Smooth muscle cell (in vitro differentiated cells): ENCODE results near the gene RD3L. TPM values are rescaled to one million over a fixed set of nuclear protein-coding genes. Genes with fewer than 3 reads are reported as not detected.

ENCODE experiments used
- DNase-seq: peaks from one replicate; lab custom pipeline; 2025; ENCODE audit not compliant: unreplicated experiment; lab: John Stamatoyannopoulos, UW
- H2AFZ ChIP-seq: fragments of 200-600 bp; sonication (generic); 2 replicates; pipeline ENCODE4 v1.6.0; 2016; ENCODE audit warnings: antibody characterized with exemption, low read depth, mild to moderate bottlenecking
- H3F3A ChIP-seq: fragments of 200-600 bp; sonication (generic); 2 replicates; pipeline ENCODE4 v1.6.0; 2017; ENCODE audit warnings: antibody characterized with exemption, low read depth
- H3K27ac ChIP-seq: fragments of 200-600 bp; sonication (generic); 2 replicates; pipeline ENCODE4 v1.5.1; 2016; ENCODE audit warnings: low read depth, mild to moderate bottlenecking
- H3K27me3 ChIP-seq: fragments of 200-600 bp; sonication (generic); 2 replicates; pipeline ENCODE4 v1.6.1; 2016; ENCODE audit warnings: low read depth, mild to moderate bottlenecking
- H3K36me3 ChIP-seq: fragments of 200-600 bp; sonication (generic); 2 replicates; pipeline ENCODE4 v1.5.1; 2016; ENCODE audit warnings: low read depth
- H3K4me1 ChIP-seq: fragments of 200-600 bp; sonication (generic); 2 replicates; pipeline ENCODE4 v1.5.1; 2016; ENCODE audit warnings: low read depth
- H3K4me2 ChIP-seq: fragments of 200-600 bp; sonication (generic); 2 replicates; pipeline ENCODE4 v1.6.0; 2016; ENCODE audit warnings: mild to moderate bottlenecking
- H3K4me3 ChIP-seq: fragments of 200-600 bp; sonication (generic); 2 replicates; pipeline ENCODE4 v1.5.1; 2016; ENCODE audit warnings: mild to moderate bottlenecking
- H3K79me2 ChIP-seq: fragments of 200-600 bp; sonication (generic); 2 replicates; pipeline ENCODE4 v1.6.0; 2016; ENCODE audit warnings: low read depth, mild to moderate bottlenecking
- H3K9ac ChIP-seq: fragments of 200-600 bp; sonication (generic); 2 replicates; pipeline ENCODE4 v1.6.0; 2016; ENCODE audit warnings: low read depth
- H3K9me3 ChIP-seq: fragments of 200-600 bp; sonication (generic); replicated peaks from 2 replicates; pipeline ENCODE4 v1.5.1; 2016; ENCODE audit warnings: low read depth
- H4K20me1 ChIP-seq: fragments of 200-600 bp; sonication (generic); 2 replicates; pipeline ENCODE4 v1.6.0; 2016; ENCODE audit warnings: low read depth
- CTCF ChIP-seq: fragments of 200-600 bp; sonication (generic); IDR thresholded peaks from 2 replicates; pipeline ENCODE4 v1.5.1; 2017; ENCODE audit warnings: borderline replicate concordance, mild to moderate bottlenecking, antibody characterized with exemption; ENCODE audit not compliant: insufficient read depth, poor library complexity, severe bottlenecking
- WGBS: methylation state at CpG from one replicate; pipeline ENCODE4 v1.1.7; 2016; ENCODE audit warnings: low lambda C conversion rate; 5-methylcytosine and 5-hydroxymethylcytosine counted together
- polyA plus RNA-seq: library from polyadenylated mRNA; unstranded; fragments of >200 nt; fragmentation: Nextera tagmentation; extraction: Ambion mirVana; gene quantifications from 2 replicates; pipeline ENCODE4 v1.2.1, GENCODE V29; 2016
- total RNA-seq: library from RNA; depleted of rRNA; stranded (reverse); fragments of >200 nt; gene quantifications from 2 replicates; pipeline ENCODE4 v1.2.3, GENCODE V29; 2014

RD3L gene
- total and polyA plus RNA-seq, 2 experiments from 2014 or later: not detected

DNA sequence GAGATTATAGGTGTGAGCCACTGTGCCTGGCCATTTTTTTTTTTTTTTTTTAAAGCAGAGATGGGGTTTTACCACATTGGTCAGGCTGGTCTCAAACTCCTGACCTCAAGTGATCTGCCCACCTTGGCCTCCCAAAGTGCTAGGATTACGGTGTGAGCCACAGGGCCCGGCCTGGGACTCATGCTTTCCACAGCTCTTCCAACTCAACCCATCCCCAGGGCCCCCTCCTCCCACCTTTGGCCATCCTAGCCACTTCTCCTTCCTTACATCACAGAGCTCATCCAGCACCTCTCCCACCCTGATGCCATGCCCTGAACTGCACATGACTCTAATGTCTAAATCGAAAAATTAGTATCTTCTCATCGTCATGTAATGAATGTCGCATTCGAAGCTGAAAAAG lies 26.7 kb downstream of the RD3L start:
- TF ChIP-seq CTCF: no peak
- Histone ChIP-seq H3K9me3 (no peaks in the 10 kb centered on the region), H3K79me2 (peaks cover 54% of the 10 kb centered on the region), H4K20me1 (peaks cover 60% of the 10 kb centered on the region), H3K4me1 (no peaks in the 10 kb centered on the region), H3K36me3 (peaks cover 13% of the 10 kb centered on the region), H3K4me3 (no peak overlapping the region), H3F3A (peaks cover 9% of the 10 kb centered on the region), H2AFZ (no peak overlapping the region), H3K4me2 (no peak overlapping the region), H3K9ac (no peak overlapping the region), H3K27me3 (no peaks in the 10 kb centered on the region), H3K27ac (no peak overlapping the region)
- 96% methylated on average over 6 of the region's 6 CpGs for WGBS
- no peak for DNase-seq

DNA sequence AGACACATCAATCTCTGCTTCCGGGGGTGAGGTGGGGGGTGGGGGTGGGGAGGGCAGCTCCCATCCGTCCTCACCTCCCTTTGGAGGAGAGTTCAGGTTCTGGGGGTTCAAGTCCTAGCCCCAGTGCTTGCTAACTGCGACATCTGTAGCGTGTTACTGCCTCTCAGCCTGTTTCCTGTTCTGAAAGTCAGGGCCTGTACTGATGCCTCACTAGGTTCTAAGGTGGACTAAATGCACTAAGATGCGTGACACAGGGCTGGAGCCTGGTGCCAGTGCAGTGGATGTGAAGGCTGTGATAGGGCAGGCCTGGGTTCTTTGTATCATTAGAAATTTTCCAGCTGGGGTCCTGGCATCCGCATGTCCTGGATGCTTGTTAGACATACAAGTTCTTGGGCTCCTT lies 31.3 kb downstream of the RD3L start:
- Histone ChIP-seq H3K27ac (no peak overlapping the region), H3K4me1 (peaks cover 5% of the 10 kb centered on the region), H4K20me1 (peaks cover 25% of the 10 kb centered on the region), H3K4me3 (no peak overlapping the region), H3K79me2 (peaks cover 8% of the 10 kb centered on the region), H3K36me3 (peaks cover 13% of the 10 kb centered on the region), H2AFZ (no peak overlapping the region), H3K9me3 (no peaks in the 10 kb centered on the region), H3K4me2 (no peak overlapping the region), H3K9ac (no peak overlapping the region), H3K27me3 (no peaks in the 10 kb centered on the region), H3F3A (peaks cover 9% of the 10 kb centered on the region)
- DNase-seq: no peak
- WGBS: 80% methylated on average over 6 of the region's 6 CpGs
- no peak for TF ChIP-seq CTCF

DNA sequence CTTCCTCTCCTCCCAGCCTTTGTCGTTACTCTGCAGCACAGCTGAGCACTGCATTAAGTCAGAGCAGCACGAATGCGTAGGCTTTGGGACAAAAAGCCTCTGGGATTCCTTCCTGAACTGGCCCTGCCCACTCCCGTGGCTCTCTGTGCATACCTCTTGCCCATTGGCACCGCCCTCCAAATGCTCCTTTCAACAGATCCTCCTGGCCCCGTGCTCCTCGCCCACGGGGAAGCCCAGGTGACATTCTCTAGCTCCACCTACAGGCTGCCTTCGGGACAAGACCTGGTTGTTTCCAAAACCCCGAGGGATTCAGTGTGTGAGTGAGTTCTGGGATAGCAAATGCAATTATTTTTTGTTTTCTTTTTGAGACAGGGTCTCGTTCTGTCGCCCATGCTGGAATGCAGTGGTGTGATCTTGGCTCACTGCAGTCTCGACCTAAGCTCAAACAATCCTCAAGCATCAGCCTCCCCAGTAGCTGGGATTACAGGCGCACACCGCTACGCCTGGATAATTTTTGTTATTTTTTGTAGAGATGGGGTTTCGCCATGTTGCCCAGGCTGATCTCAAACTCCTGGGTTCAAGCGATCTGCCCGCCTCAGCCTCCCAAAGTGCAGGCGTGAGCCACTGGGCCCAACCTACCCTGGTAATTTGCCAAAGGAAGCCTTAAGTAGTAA lies 31.9 kb downstream of the RD3L start:
- Histone ChIP-seq H3K27ac (peak overlapping the region; percentile 52), H3F3A (peaks cover 9% of the 10 kb centered on the region), H3K36me3 (peaks cover 13% of the 10 kb centered on the region), H3K27me3 (no peaks in the 10 kb centered on the region), H4K20me1 (peaks cover 19% of the 10 kb centered on the region), H3K4me2 (peak overlapping the region; percentile 54), H3K79me2 (peaks cover 3% of the 10 kb centered on the region), H3K4me3 (no peak overlapping the region), H3K9ac (no peak overlapping the region), H2AFZ (no peak overlapping the region), H3K4me1 (peaks cover 5% of the 10 kb centered on the region), H3K9me3 (no peaks in the 10 kb centered on the region)
- WGBS: 33% methylated on average over 20 of the region's 20 CpGs
- peak; percentile 70 for TF ChIP-seq CTCF
- DNase-seq: peak; percentile 31
